Measurements from ENCODE around the gene SEC61A1.

Gene SEC61A1

GRCh38 chr3:128078322-128078721 lies 26.1 kb downstream of the SEC61A1 start:
- DNase-seq = no peak

GRCh38 chr3:128078875-128079274 lies 26.6 kb downstream of the SEC61A1 start:
- no peak for DNase-seq

DNA sequence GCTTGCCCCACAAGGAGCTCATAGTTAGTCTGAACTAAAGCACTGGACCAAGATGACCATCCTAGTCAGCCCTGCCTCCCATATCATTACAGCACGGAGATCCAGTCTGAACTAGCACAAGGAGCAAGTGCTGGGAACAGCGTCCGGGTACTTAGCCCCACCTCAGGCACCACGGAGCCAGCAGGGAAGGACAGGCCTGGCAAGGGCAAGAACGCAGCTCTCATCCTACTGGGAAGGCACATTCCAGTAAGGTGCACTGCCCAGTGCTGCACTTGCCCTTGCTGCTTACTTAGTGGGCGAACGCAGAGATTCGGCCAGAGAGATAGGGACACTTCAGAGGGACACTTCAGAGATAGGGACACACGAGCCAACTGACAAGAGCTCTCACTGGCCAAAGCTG lies 27.6 kb downstream of the SEC61A1 start:
- no peak for DNase-seq

- DNase-seq = no peak
Observed at GRCh38 chr3:128080323-128081080, 28.3 kb downstream of the SEC61A1 start.

DNA sequence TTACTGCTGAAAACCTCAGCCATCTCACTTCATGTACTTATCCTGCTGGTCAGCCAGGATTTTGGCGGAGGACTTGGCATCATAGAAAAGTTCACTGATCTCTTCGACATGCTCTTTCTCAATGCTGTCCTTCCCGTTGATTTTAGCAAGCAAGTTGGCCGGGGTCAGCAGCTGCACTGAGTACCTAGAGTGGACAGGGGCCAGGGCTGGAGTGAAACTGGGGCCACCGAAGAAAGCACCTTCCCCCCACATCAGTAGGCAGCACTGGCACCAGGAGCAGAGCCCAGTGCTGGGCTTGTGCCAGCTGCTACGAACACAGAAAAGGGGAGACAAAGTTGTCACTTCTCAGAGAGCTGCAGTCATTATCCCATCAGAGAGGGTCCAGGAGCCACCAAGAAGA lies 29.0 kb downstream of the SEC61A1 start:
- DNase-seq = no peak

- no peak for DNase-seq
Observed at GRCh38 chr3:128081846-128082245, 29.6 kb downstream of the SEC61A1 start.

DNA sequence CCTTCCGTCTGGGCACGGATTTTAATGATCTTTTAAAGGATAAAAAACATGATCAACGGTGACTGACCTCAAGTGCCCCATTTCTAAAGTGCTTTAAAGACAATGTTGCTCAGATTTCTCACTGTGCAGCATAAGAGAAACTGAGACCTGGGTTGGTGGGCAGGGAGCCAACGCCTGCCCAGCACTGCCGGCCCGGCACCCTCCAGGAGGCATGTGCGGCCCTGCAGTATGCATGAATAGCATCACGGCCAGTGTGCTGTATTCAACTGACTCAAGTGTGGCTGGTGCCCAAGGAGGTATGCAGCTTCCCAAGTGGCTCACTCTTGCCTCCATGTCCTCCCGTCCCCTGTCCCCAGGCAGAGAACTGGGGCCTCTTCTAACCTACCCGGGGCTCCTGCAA lies 30.3 kb downstream of the SEC61A1 start:
- no peak for DNase-seq

GRCh38 chr3:128083396-128083795 lies 31.2 kb downstream of the SEC61A1 start:
- no peak for DNase-seq

- DNase-seq = no peak
Observed at GRCh38 chr3:128083980-128084674, 31.9 kb downstream of the SEC61A1 start.

- no peak for DNase-seq
Observed at GRCh38 chr3:128084675-128085021, 32.4 kb downstream of the SEC61A1 start.

DNA sequence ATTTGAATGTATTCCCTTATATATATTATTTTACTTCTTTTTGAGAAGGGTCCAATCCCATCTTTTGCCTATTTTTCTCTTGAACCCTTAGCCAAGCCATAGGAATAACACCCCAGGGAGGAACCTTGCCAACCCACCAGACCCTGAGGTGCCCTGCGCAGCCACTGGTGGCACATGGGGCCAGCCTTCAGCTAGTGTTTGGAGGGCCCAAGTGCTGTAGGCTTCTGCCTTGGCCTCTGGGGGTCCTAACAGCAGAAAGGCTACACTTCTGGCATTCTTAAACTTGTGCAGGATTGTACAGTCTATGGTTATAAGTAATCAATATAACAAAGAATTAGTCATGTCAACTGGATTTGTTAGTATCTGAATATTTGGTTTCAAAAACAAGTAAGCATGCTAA lies 36.9 kb downstream of the SEC61A1 start:
- no peak for DNase-seq

GRCh38 chr3:128091586-128091985 lies 39.3 kb downstream of the SEC61A1 start:
- DNase-seq = no peak

DNA sequence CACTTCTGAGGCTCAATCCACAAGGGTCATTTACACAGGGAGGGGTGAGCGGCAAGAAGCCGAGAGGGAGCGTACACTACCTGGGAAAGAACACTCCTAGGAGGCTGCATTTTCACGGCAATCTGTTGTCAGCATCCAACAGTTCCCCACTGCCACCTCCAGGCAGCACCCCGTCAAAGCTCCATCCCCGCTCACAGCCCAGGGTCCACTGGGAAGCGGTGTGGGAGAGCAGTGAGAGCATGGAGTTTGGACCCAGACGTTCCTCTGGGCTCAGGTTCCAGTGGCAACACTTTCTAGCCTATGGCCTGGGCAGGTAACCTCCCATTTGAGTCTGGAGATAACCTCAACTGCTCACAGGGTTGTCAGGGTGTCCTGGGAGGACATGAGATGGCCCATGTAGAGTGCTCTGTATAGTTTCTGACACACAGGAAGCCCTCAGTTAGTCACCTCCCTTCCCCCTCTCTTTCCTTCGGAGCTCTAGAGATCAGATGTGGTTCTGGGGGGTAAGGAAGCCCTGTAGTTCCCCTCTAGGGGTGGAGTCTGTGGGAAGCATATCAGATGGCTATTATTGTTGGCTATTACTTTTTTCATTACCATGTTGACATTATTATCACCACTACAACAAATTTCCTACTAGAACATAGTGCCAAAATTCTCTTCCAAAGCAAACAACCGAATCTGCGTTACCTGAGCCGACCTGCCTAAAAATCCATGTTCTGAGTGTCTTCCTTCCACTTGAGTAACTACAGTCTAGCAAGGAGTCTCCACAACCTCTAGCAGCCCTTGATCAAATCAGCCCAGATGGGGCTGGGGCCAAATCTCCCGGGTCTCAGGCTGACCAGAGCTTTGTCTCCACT lies 42.3 kb downstream of the SEC61A1 start:
- no peak for DNase-seq

DNA sequence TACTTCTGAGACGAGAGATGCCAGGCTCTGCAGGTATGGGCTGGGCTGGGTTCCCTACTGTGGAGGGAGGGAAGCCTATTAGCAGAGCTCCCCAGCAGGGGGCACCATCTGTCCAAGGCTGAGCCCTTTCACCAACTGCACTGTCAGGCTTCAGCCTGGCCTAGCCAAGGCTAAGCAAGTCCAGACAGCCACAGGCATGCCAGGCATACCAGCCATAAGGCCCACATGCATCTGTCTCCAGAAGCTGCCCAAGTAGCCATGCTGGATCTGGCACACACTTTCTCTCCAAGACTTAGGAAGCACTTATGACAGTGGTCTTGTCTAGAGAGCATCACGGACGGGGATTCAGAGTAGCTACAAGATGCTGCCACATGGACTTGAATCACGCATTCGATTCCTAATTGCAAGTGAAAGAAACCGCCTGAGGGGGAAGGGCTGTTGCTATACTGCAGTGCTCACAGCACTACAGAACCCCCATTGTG lies 43.0 kb downstream of the SEC61A1 start:
- DNase-seq = peak; percentile 79

DNA sequence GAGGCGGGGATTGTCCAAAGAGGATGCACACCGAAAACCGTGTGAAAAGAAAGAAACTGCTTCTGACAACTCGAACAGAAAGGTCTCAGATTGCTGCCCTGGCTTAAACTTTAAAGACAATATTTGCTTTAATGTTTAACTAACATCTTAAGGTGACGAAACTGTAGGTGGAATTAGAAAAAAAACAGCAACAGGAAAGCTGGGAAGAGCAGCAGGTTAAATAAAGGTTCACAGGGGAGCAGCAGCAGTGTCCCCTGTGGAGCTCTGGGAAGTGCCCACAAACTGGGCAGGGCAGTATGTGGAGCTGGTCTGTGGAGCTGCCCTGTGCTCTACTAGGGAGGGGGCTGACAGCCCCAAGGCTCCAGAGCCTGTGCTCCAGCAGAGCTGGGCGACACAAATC lies 46.0 kb downstream of the SEC61A1 start:
- no peak for DNase-seq

- DNase-seq = no peak
Observed at GRCh38 chr3:128100161-128100560, 47.9 kb downstream of the SEC61A1 start.

DNA sequence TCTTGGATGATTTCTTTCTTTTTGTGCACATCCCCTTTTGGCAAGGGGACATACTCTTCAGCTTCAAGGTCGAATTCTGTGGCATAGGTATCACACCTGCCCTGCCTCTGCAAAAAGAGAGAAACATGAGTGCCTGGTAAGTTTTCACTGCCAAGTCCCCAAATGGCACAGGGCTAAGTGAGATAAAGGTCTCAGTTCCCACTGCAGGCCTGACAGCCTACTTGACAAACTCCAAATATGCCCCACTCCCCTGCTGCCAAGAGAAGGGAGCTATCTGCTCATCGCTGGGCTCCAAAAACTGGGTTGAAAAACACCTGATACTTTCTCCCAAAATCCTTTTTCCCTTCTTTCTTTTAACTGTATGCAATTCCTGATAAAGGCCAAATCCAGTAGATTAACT lies 48.4 kb downstream of the SEC61A1 start:
- DNase-seq = no peak

DNA sequence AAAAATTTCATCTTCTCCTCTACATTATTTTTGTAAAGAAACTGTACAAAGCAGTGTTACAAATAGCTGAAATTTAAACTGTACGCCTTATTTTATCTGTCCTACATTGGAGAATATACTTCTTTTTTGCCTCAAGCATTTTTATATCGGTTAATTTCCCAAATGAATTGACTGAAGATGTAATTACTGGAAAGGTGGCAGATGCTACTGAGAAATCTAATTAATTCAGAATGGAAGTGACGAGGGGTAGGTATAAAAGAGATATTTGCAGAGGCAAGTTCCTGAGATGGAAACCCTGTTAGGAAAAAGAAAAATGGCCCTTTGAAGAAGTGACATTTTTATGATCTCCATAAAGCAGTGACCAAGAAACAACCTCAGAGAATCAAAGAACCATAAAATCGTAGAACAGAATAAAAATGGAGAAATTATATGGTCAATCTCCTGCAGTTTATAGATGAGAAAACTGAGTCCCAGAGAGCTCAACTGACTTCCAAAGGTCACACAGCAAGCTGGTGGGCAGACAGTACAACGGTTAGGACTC lies 51.0 kb downstream of the SEC61A1 start:
- no peak for DNase-seq

- DNase-seq = no peak
Observed at GRCh38 chr3:128107834-128108233, 55.6 kb downstream of the SEC61A1 start.

DNA sequence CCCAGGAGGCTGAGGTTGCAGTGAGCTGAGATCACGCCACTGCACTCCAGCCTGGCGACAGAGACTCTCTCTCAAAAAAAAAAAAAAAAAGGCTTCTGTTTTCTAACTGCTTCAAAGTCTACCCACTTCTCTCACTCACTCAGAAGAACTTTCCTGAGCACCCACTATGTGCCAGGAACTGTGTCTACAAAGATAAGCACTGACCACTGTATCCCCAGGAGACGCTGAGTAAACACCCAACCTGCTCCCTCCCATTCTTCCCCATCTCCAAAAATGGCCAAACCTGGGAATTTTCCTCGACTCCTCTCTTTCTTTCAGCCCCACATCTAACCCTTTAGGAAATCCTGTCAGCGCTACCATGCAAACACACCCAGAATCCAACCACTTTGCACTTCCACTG lies 58.9 kb downstream of the SEC61A1 start:
- DNase-seq = no peak

GRCh38 chr3:128112357-128112968 lies 60.2 kb downstream of the SEC61A1 start:
- peak; percentile 31 for DNase-seq

GRCh38 chr3:128113817-128114794 lies 61.9 kb downstream of the SEC61A1 start:
- DNase-seq = no peak

Measured in activated gamma-delta T cell treated with Interleukin-2 at 50 U/mL for 16 hours (primary cell).